Gastrocnemius medialis (tissue), 4 donors: Measurements from ENCODE around the gene SLC35B1. TPM values are rescaled to one million over a fixed set of nuclear protein-coding genes. Genes with fewer than 3 reads are reported as not detected.

Experiments
- ATAC-seq, 2 donors: fragments of 150-250 bp; one replicate each; pipeline ENCODE4 v1.9.1; 2016
- DNase-seq, 2 donors: peaks; one replicate each; pipeline ENCODE4 v3.0.0-alpha.2; 2019
- H3K27ac ChIP-seq, 4 donors: fragments of 200-600 bp; sonication (generic); 1 replicate in 1 of 4; 2 replicates in 3 of 4; pipeline ENCODE4 v1.5.1; 2016 to 2018; ENCODE audit warnings: mild to moderate bottlenecking in 2 of 4, moderate library complexity in 1 of 4
- H3K27me3 ChIP-seq, 3 donors: fragments of 200-600 bp; sonication (generic) in 2 of 3; 1 replicate in 1 of 3; 2 replicates in 2 of 3; pipeline versions ENCODE4 v1.5.1 to v1.6.0; 2016 to 2019; ENCODE audit warnings: mild to moderate bottlenecking in 1 of 3, moderate library complexity in 1 of 3
- H3K36me3 ChIP-seq, 2 donors: fragments of 200-600 bp; sonication (generic) in 1 of 2; one replicate each; pipeline ENCODE4 v1.5.1; 2017 to 2018
- H3K4me1 ChIP-seq, 2 donors: fragments of 200-600 bp; sonication (generic) in 1 of 2; one replicate each; pipeline ENCODE4 v1.5.1; 2016 to 2017; ENCODE audit warnings: mild to moderate bottlenecking in 2 of 2
- H3K4me3 ChIP-seq, 4 donors: fragments of 200-600 bp; sonication (generic) in 3 of 4; 1 replicate in 1 of 4; 2 replicates in 3 of 4; pipeline ENCODE4 v1.5.1; 2016 to 2019; ENCODE audit warnings: mild to moderate bottlenecking in 2 of 4
- H3K9me3 ChIP-seq, 3 donors: fragments of 200-600 bp; sonication (generic) in 2 of 3; 1 replicate in 1 of 3; 2 replicates in 2 of 3; pipeline ENCODE4 v1.5.1; 2016 to 2019
- CTCF ChIP-seq, 5 experiments: fragments of 450-650 bp in 3 of 5; fragments of 200-600 bp in 2 of 5; sonication (generic) in 2 of 5; IDR thresholded peaks in 4 of 5; conservative IDR thresholded peaks in 1 of 5; 1 replicate in 4 of 5; 2 replicates in 1 of 5; pipeline ENCODE4 v1.5.1; 2016 to 2019; ENCODE audit warnings: antibody characterized with exemption in 5 of 5, mild to moderate bottlenecking in 3 of 5, moderate library complexity in 3 of 5
- POLR2A ChIP-seq, 2 donors: fragments of 450-650 bp; IDR thresholded peaks; one replicate each; pipeline ENCODE4 v1.6.1; 2017; ENCODE audit warnings: antibody characterized with exemption in 2 of 2, mild to moderate bottlenecking in 2 of 2, moderate library complexity in 2 of 2
- in situ Hi-C, 4 donors: fragments of 200-750 bp; cut with MboI; loops; one replicate each; pipeline versions ENCODE4 v1.15.0 to v1.8.0; 2017; ENCODE audit warnings: low sequenced_read_pairs in 4 of 4
- intact Hi-C: fragments of 100-400 bp; cut with DNase I; formaldehyde crosslinking; loops from one replicate; pipeline ENCODE4 v1.15.1; 2023; ENCODE audit warnings: low total_unique reads
- total RNA-seq, 4 donors: library from RNA; depleted of rRNA; stranded (reverse); fragments of >200 nt; gene quantifications; one replicate each; pipeline versions ENCODE4 v1.1.0 to v1.2.3, GENCODE V29; 2016

The SLC35B1 gene
- total RNA-seq, 4 donors from 2014 or later: 62.7 to 99.0 (median 84.5) TPM

GRCh38 chr17:49716668-49717364 lies 9.1 kb upstream of the SLC35B1 start:
- in situ Hi-C loops: loop anchor here in 1 of 4 donors (25.0 kb wide), 1 partner anchor 305 kb away; the partner anchor contains the start of gene PHB1
- no peak overlapping the region for H3K4me3 ChIP-seq
- H3K27ac ChIP-seq: peak overlapping the region in 3 of 4 donors; percentile 9 to 60 (median 50)
- ATAC-seq (no peak), DNase-seq (no peak)
- H3K36me3 ChIP-seq: peaks cover 0 to 5% of the 10 kb centered on the region in 2 donors
- intact Hi-C loops: no loop called here
- H3K4me1 ChIP-seq: peaks cover 6 to 8% of the 10 kb centered on the region in 2 donors
- H3K27me3 ChIP-seq: no peaks in the 10 kb centered on the region
- H3K9me3 ChIP-seq: no peaks in the 10 kb centered on the region
- no peak for TF ChIP-seq CTCF (IDR thresholded peaks at IDR 0.05 in 4 of 5, conservative IDR thresholded peaks at IDR 0.05 in 1 of 5)
- no peak for TF ChIP-seq POLR2A (IDR thresholded peaks at IDR 0.05)

- intact Hi-C loops: no loop called here
- DNase-seq (no peak), ATAC-seq (no peak)
- no peaks in the 10 kb centered on the region for H3K9me3 ChIP-seq
- in situ Hi-C loops: loop anchor here in 1 of 4 donors (25.0 kb wide), 1 partner anchor 303 kb away; the partner anchor contains the start of gene PHB1
- no peak overlapping the region for H3K27ac ChIP-seq
- no peaks in the 10 kb centered on the region for H3K27me3 ChIP-seq
- peaks cover 6 to 8% of the 10 kb centered on the region in 2 donors for H3K4me1 ChIP-seq
- no peak overlapping the region for H3K4me3 ChIP-seq
- H3K36me3 ChIP-seq: peaks cover 0 to 5% of the 10 kb centered on the region in 2 donors
- TF ChIP-seq CTCF (IDR thresholded peaks at IDR 0.05 in 4 of 5, conservative IDR thresholded peaks at IDR 0.05 in 1 of 5) (no peak), POLR2A (IDR thresholded peaks at IDR 0.05) (no peak)
Measured at GRCh38 chr17:49715717-49716279, 8.0 kb upstream of the SLC35B1 start.

GRCh38 chr17:49715216-49715615 lies 7.5 kb upstream of the SLC35B1 start:
- Histone ChIP-seq H3K36me3 (peaks cover 0 to 5% of the 10 kb centered on the region in 2 donors), H3K27ac (no peak overlapping the region), H3K4me1 (peaks cover 6 to 8% of the 10 kb centered on the region in 2 donors), H3K9me3 (no peaks in the 10 kb centered on the region), H3K4me3 (no peak overlapping the region), H3K27me3 (no peaks in the 10 kb centered on the region)
- DNase-seq (no peak), ATAC-seq (no peak)
- TF ChIP-seq POLR2A (IDR thresholded peaks at IDR 0.05): no peak
- no peak for TF ChIP-seq CTCF (IDR thresholded peaks at IDR 0.05 in 4 of 5, conservative IDR thresholded peaks at IDR 0.05 in 1 of 5)
- in situ Hi-C loops: loop anchor here in 1 of 4 donors (25.0 kb wide), 1 partner anchor 303 kb away; the partner anchor contains the start of gene PHB1
- intact Hi-C loops: no loop called here

GRCh38 chr17:49708515-49709183 lies 885 bp upstream of the SLC35B1 start:
- H3K36me3 ChIP-seq: peaks cover 0 to 23% of the 10 kb centered on the region in 2 donors
- no peak for ATAC-seq
- intact Hi-C loops: loop anchor here (1.0 to 10.0 kb wide), 5 partner anchors 54 to 294 kb away; partner anchors contain the start of genes FAM117A, KAT7, NGFR and PHB1

More at GRCh38 chr17:49708515-49709183, 885 bp upstream of the SLC35B1 start:
- peaks cover 21 to 24% of the 10 kb centered on the region in 2 donors for H3K4me1 ChIP-seq
- H3K27me3 ChIP-seq: no peaks in the 10 kb centered on the region
- in situ Hi-C loops: loop anchor here in 2 of 4 donors (5.0 to 25.0 kb wide), 3 partner anchors 74 to 296 kb away; partner anchors contain the start of genes KAT7 (in 1 of the 2) and PHB1 (in 1 of the 2)
- no peaks in the 10 kb centered on the region for H3K9me3 ChIP-seq
- TF ChIP-seq CTCF (IDR thresholded peaks at IDR 0.05 in 4 of 5, conservative IDR thresholded peaks at IDR 0.05 in 1 of 5) (no peak), POLR2A (IDR thresholded peaks at IDR 0.05) (no peak)
- peak overlapping the region; percentile 87 to 96 (median 94) for H3K27ac ChIP-seq
- no peak for DNase-seq
- peak overlapping the region; percentile 60 to 99 (median 93) for H3K4me3 ChIP-seq
